ENCODE results near the gene FHOD1. TPM values are rescaled to one million over a fixed set of nuclear protein-coding genes. Genes with fewer than 3 reads are reported as not detected.

Gene FHOD1
- total RNA-seq, 1 experiment from 2014 or later = 45.5 TPM

DNA sequence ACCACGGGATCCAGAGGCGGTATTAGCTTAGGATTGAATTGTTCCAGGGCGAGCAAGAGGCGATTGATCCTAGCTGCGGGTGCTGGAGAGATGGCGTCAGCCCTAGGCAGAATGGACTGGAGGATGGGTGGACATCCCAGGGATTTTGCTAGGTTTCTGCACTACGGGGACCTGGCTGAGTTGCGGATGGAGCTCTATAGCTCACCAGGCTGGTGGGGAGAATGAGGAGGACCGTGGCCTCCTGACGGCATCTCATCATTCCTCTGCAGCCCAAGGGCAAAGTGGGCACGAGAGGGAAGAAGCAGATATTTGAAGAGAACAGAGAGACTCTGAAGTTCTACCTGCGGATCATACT is 19.7 kb downstream of the FHOD1 start:
- no peak for TF ChIP-seq EZH2phosphoT487 (IDR thresholded peaks at IDR 0.05; ENCODE audit: borderline replicate concordance, low read length)
- TF ChIP-seq, protein P1, sequence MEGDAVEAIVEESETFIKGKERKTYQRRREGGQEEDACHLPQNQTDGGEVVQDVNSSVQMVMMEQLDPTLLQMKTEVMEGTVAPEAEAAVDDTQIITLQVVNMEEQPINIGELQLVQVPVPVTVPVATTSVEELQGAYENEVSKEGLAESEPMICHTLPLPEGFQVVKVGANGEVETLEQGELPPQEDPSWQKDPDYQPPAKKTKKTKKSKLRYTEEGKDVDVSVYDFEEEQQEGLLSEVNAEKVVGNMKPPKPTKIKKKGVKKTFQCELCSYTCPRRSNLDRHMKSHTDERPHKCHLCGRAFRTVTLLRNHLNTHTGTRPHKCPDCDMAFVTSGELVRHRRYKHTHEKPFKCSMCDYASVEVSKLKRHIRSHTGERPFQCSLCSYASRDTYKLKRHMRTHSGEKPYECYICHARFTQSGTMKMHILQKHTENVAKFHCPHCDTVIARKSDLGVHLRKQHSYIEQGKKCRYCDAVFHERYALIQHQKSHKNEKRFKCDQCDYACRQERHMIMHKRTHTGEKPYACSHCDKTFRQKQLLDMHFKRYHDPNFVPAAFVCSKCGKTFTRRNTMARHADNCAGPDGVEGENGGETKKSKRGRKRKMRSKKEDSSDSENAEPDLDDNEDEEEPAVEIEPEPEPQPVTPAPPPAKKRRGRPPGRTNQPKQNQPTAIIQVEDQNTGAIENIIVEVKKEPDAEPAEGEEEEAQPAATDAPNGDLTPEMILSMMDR (conservative IDR thresholded peaks at IDR 0.05; ENCODE audit: low read depth, low read length) = no peak
- TF ChIP-seq EZH2 (IDR thresholded peaks at IDR 0.05; ENCODE audit: low read length, unreplicated experiment) = no peak
- peak overlapping the region; percentile 84 for H3K4me2 ChIP-seq (ENCODE audit: low read length)
- H2AFZ ChIP-seq (ENCODE audit: low read length) = peak overlapping the region; percentile 88; the same call in 1 of the 2 replicates
- peaks cover 12% of the 10 kb centered on the region; the same call in 1 of the 2 replicates for H3K4me1 ChIP-seq (ENCODE audit: insufficient read depth, low read length)
- DNase-seq (no peak), ATAC-seq (no peak)
- intact Hi-C loops (cut with micrococcal nuclease) = no loop called here
- H3K79me2 ChIP-seq (ENCODE audit: low read length) = peaks cover 19% of the 10 kb centered on the region
- peak overlapping the region; percentile 94 for H3K9ac ChIP-seq (ENCODE audit: low read length)
- H3K27ac ChIP-seq (ENCODE audit: low read length) = peak overlapping the region; percentile 58; the same call in 1 of the 2 replicates
- CTCF ChIA-PET = interaction anchor here (1.3 to 1.7 kb wide), 2 partner anchors 17 to 29 kb away, joined by 5 to 9 read pairs; partner anchors contain the start of gene ELMO3
- no peaks in the 10 kb centered on the region for H3F3A ChIP-seq (ENCODE audit: low read length, unreplicated experiment)
- H3K27me3 ChIP-seq (ENCODE audit: low read length) = no peaks in the 10 kb centered on the region
- peak overlapping the region; percentile 100 for H3K4me3 ChIP-seq (ENCODE audit: low read length)
- no peaks in the 10 kb centered on the region for H4K20me1 ChIP-seq (ENCODE audit: low read length)
- H3K9me2 ChIP-seq (replicated peaks; ENCODE audit: low read length) = no peaks in the 10 kb centered on the region
- peaks cover 18% of the 10 kb centered on the region; the same call in 1 of the 2 replicates for H3K36me3 ChIP-seq (ENCODE audit: low read depth, low read length)
- no peaks in the 10 kb centered on the region for H3K9me3 ChIP-seq (ENCODE audit: low read length)
- POLR2A ChIA-PET (ENCODE audit: unreplicated experiment) = interaction anchor here (0.6 kb wide), 1 partner anchor 20 kb away, joined by 3 read pairs; no protein-coding TSS in a partner anchor
- no TSS peak for BruUV-seq (replicated peaks)

DNA sequence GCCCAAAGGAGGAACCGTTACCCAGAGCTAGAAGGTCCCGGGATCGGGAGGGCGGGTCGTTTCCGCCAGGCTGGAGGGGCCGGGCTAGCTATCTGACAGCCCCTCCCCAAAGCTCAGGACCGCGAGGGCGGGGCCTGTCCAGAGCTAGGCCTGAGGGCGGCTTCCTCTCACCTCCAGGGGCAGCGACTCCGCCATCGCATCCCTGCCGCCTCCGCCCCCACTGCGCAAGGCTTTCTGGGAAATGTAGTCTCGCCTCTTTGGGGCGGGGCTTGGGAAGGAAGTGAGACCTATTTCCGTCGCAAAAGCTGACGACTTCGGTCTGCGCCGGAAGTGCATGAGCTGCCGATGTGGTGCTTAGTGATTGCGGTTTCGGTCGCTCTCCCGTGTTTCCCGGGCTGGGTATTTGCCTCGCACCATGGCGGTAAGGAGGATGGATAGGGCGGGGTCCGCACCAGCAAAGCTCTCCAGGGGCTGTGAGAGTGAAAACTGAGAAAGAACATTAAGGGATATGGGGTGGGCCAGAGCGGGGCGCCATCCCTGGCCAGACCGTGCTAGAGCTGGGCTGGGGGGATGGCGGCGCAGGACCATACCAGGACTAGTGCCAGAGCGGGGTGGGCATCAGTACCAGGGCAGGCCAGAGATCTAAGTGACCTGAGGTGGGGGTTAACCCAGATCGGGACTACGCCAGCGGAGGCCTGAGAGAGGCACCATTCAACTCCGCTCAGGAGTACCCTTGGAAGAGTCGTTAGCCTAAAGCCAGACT is 20.3 kb downstream of the FHOD1 start, which contains the start of gene TMEM208:
TMEM208 (plus strand) TSS at position 327 of the 763 bp plus-strand sequence; CDS start at position 416, 89 bp downstream.
- TSS peak; percentile 66 for BruUV-seq (replicated peaks)

More for the DNA sequence above, 20.3 kb downstream of the FHOD1 start, which contains the start of gene TMEM208:
- Histone ChIP-seq H3F3A (ENCODE audit: low read length, unreplicated experiment) (no peaks in the 10 kb centered on the region), H3K4me3 (ENCODE audit: low read length) (peak within 1 kb of the TSS; percentile 100), H3K9me2 (replicated peaks; ENCODE audit: low read length) (no peaks in the 10 kb centered on the region), H3K27me3 (ENCODE audit: low read length) (no peaks in the 10 kb centered on the region), H2AFZ (ENCODE audit: low read length) (peak within 1 kb of the TSS; percentile 88), H3K4me1 (ENCODE audit: insufficient read depth, low read length) (peaks cover 12% of the 10 kb centered on the region; the same call in 1 of the 2 replicates), H3K36me3 (ENCODE audit: low read depth, low read length) (peaks cover 18% of the 10 kb centered on the region; the same call in 1 of the 2 replicates), H4K20me1 (ENCODE audit: low read length) (no peaks in the 10 kb centered on the region), H3K9ac (ENCODE audit: low read length) (peak within 1 kb of the TSS; percentile 94), H3K79me2 (ENCODE audit: low read length) (peaks cover 19% of the 10 kb centered on the region), H3K9me3 (ENCODE audit: low read length) (no peaks in the 10 kb centered on the region), H3K27ac (ENCODE audit: low read length) (peak within 1 kb of the TSS; percentile 58), H3K4me2 (ENCODE audit: low read length) (peak within 1 kb of the TSS; percentile 84)
- TF ChIP-seq, protein P1 (conservative IDR thresholded peaks at IDR 0.05; ENCODE audit: low read depth, low read length) = peak; percentile 31; the same call in 1 of the 2 replicates
- TF ChIP-seq EZH2 (IDR thresholded peaks at IDR 0.05; ENCODE audit: low read length, unreplicated experiment) = no peak
- no peak for TF ChIP-seq EZH2phosphoT487 (IDR thresholded peaks at IDR 0.05; ENCODE audit: borderline replicate concordance, low read length)
- intact Hi-C loops (cut with micrococcal nuclease) = no loop called here
- ChIA-PET CTCF (interaction anchor here (1.3 to 1.7 kb wide), 2 partner anchors 17 to 29 kb away, joined by 5 to 9 read pairs; partner anchors contain the start of gene ELMO3), POLR2A (ENCODE audit: unreplicated experiment) (interaction anchor here (0.6 to 0.9 kb wide), 6 partner anchors 19 to 336 kb away, joined by 3 to 4 read pairs (median 3); partner anchors contain the start of gene FHOD1)
- ATAC-seq (peak; percentile 92), DNase-seq (peak; percentile 97)
